GM10847 (cell line): Measurements from ENCODE around the gene MARK3.

Experiments
- POLR2A ChIP-seq: IDR thresholded peaks from 2 replicates; pipeline ENCODE4 v1.6.1; 2011; ENCODE audit not compliant: insufficient read length; ENCODE audit errors: extremely low read depth

MARK3 gene

GRCh38 chr14:103442288-103442687 lies 57.1 kb downstream of the MARK3 start:
- TF ChIP-seq POLR2A: no peak

- TF ChIP-seq POLR2A: no peak
Observed at GRCh38 chr14:103443111-103443510, 57.9 kb downstream of the MARK3 start.

GRCh38 chr14:103444837-103445524 lies 59.8 kb downstream of the MARK3 start:
- TF ChIP-seq POLR2A: no peak

- no peak for TF ChIP-seq POLR2A
Observed at GRCh38 chr14:103445806-103446205, 60.6 kb downstream of the MARK3 start.

GRCh38 chr14:103448097-103448496 lies 62.9 kb downstream of the MARK3 start:
- TF ChIP-seq POLR2A: no peak

- TF ChIP-seq POLR2A: no peak
Observed at GRCh38 chr14:103449634-103450161, 64.5 kb downstream of the MARK3 start.

GRCh38 chr14:103450416-103450815 lies 65.2 kb downstream of the MARK3 start:
- no peak for TF ChIP-seq POLR2A

GRCh38 chr14:103451401-103451800 lies 66.2 kb downstream of the MARK3 start:
- TF ChIP-seq POLR2A: no peak

GRCh38 chr14:103453791-103454190 lies 68.6 kb downstream of the MARK3 start:
- no peak for TF ChIP-seq POLR2A

GRCh38 chr14:103456167-103456835 lies 71.1 kb downstream of the MARK3 start:
- no peak for TF ChIP-seq POLR2A

- no peak for TF ChIP-seq POLR2A
Observed at GRCh38 chr14:103460415-103460814, 75.2 kb downstream of the MARK3 start.

- no peak for TF ChIP-seq POLR2A
Observed at GRCh38 chr14:103463149-103463548, 77.9 kb downstream of the MARK3 start.

- TF ChIP-seq POLR2A: no peak
Observed at GRCh38 chr14:103463851-103464250, 78.6 kb downstream of the MARK3 start.

GRCh38 chr14:103472939-103473338 lies 87.7 kb downstream of the MARK3 start:
- no peak for TF ChIP-seq POLR2A

GRCh38 chr14:103474893-103475292 lies 89.7 kb downstream of the MARK3 start:
- no peak for TF ChIP-seq POLR2A

GRCh38 chr14:103476065-103476464 lies 90.8 kb downstream of the MARK3 start:
- TF ChIP-seq POLR2A: no peak
